ENCODE measurements around the gene ACBD7. TPM values are rescaled to one million over a fixed set of nuclear protein-coding genes. Genes with fewer than 3 reads are reported as not detected.

The ACBD7 gene
- total RNA-seq, 3 donors from 2014 or later (not counting 1 experiment from before 2014, with no cell fraction given) = 0.48 to 1.8 TPM; not detected in 1

- TF ChIP-seq CTCF (IDR thresholded peaks at IDR 0.05) = no peak
- Mint-ChIP-seq H3K4me1 (peaks cover 12 to 23% of the 10 kb centered on the region in 2 donors), H3K27me3 (ENCODE audit: low read depth in 2 of 2) (no peaks in the 10 kb centered on the region), H3K4me3 (no peak overlapping the region), H3K9me3 (no peaks in the 10 kb centered on the region), H3K27ac (no peak overlapping the region), H3K36me3 (no peaks in the 10 kb centered on the region)
- intact Hi-C loops (cut with micrococcal nuclease) = no loop called here
- Histone ChIP-seq H3K9me3 (ENCODE audit: control insufficient read depth, insufficient read depth, low read length) (no peaks in the 10 kb centered on the region), H3K27ac (ENCODE audit: low read length) (no peak overlapping the region), H3K27me3 (ENCODE audit: control insufficient read depth, insufficient read depth, low read length) (no peaks in the 10 kb centered on the region), H3K4me1 (ENCODE audit: control insufficient read depth, insufficient read depth, low read length) (peaks cover 24% of the 10 kb centered on the region), H3K4me3 (ENCODE audit: low read length) (no peak overlapping the region), H3K36me3 (ENCODE audit: control insufficient read depth, insufficient read depth, low read length) (no peaks in the 10 kb centered on the region)
- no peak for ATAC-seq
- DNase-seq = no peak
- WGBS (ENCODE audit: insufficient coverage) = 93% methylated on average over 16 of the region's 16 CpGs
These were observed 4.4 kb upstream of the ACBD7 start for GRCh38 chr10:15092855-15093408.

GRCh38 chr10:15091418-15091817, 2.8 kb upstream of the ACBD7 start:
- H3K4me1 Mint-ChIP-seq = peaks cover 3 to 11% of the 10 kb centered on the region in 2 donors
- 85% methylated on average over 5 of the region's 5 CpGs for WGBS (ENCODE audit: insufficient coverage)
- no peak for DNase-seq
- no peaks in the 10 kb centered on the region for H3K9me3 ChIP-seq (ENCODE audit: control insufficient read depth, insufficient read depth, low read length)
- H3K4me1 ChIP-seq (ENCODE audit: control insufficient read depth, insufficient read depth, low read length) = peaks cover 16% of the 10 kb centered on the region
- no peak for TF ChIP-seq CTCF (IDR thresholded peaks at IDR 0.05)
- no peaks in the 10 kb centered on the region for H3K9me3 Mint-ChIP-seq
- H3K4me3 ChIP-seq (ENCODE audit: low read length) = no peak overlapping the region
- no peak overlapping the region for H3K27ac Mint-ChIP-seq
- no peak for ATAC-seq
- no peaks in the 10 kb centered on the region for H3K36me3 ChIP-seq (ENCODE audit: control insufficient read depth, insufficient read depth, low read length)
- no peak overlapping the region for H3K4me3 Mint-ChIP-seq
- no peaks in the 10 kb centered on the region for H3K36me3 Mint-ChIP-seq
- no peaks in the 10 kb centered on the region for H3K27me3 Mint-ChIP-seq (ENCODE audit: low read depth in 2 of 2)
- H3K27me3 ChIP-seq (ENCODE audit: control insufficient read depth, insufficient read depth, low read length) = no peaks in the 10 kb centered on the region
- intact Hi-C loops (cut with micrococcal nuclease) = no loop called here
- H3K27ac ChIP-seq (ENCODE audit: low read length) = no peak overlapping the region

- H3K4me3 ChIP-seq (ENCODE audit: low read length) = no peak overlapping the region
- DNase-seq (peak in 1 of 2 donors; percentile 54), ATAC-seq (peak in 2 of 3 donors; percentile 13 to 21)
- peaks cover 0 to 10% of the 10 kb centered on the region in 2 donors for H3K4me1 Mint-ChIP-seq
- no peaks in the 10 kb centered on the region for H3K27me3 Mint-ChIP-seq (ENCODE audit: low read depth in 2 of 2)
- H3K4me1 ChIP-seq (ENCODE audit: control insufficient read depth, insufficient read depth, low read length) = peaks cover 12% of the 10 kb centered on the region
- H3K9me3 Mint-ChIP-seq = no peaks in the 10 kb centered on the region
- no peak overlapping the region for H3K27ac Mint-ChIP-seq
- 82% methylated on average over 6 of the region's 7 CpGs for WGBS (ENCODE audit: insufficient coverage)
- H3K4me3 Mint-ChIP-seq = peak overlapping the region; percentile 26
- H3K9me3 ChIP-seq (ENCODE audit: control insufficient read depth, insufficient read depth, low read length) = no peaks in the 10 kb centered on the region
- no peaks in the 10 kb centered on the region for H3K36me3 ChIP-seq (ENCODE audit: control insufficient read depth, insufficient read depth, low read length)
- intact Hi-C loops (cut with micrococcal nuclease) = no loop called here
- H3K27me3 ChIP-seq (ENCODE audit: control insufficient read depth, insufficient read depth, low read length) = no peaks in the 10 kb centered on the region
- TF ChIP-seq CTCF (IDR thresholded peaks at IDR 0.05) = no peak
- no peaks in the 10 kb centered on the region for H3K36me3 Mint-ChIP-seq
- no peak overlapping the region for H3K27ac ChIP-seq (ENCODE audit: low read length)
These were observed 4.1 kb downstream of the ACBD7 start for GRCh38 chr10:15084502-15084922.

Data from natural killer cell (primary cell).